ENCODE measurements around the gene EFCC1. TPM values are rescaled to one million over a fixed set of nuclear protein-coding genes. Genes with fewer than 3 reads are reported as not detected.

Gene EFCC1
- total RNA-seq, 1 donor from 2014 or later: under 0.01 TPM

DNA sequence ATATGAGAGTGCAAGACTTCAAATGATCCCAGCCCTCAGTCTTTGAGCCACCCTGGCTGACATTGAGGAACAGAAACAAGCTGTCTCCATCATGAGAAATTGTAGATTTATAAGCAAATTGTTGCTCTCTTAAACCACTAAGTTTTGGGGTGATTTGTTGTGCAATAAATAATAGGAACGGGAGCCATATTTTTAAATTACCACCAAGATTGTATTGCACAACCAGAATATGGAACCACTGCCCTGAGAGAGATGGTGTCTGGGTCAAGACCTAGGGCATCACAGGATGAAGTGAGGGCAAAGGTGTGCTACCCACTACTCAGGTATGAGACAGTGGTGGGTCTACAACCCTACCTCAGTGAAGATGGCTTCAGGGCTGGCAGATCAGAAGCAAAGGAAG lies 4.9 kb upstream of the EFCC1 start:
- H3K4me3 ChIP-seq (ENCODE audit: low read depth, low read length): no peak overlapping the region
- TF ChIP-seq, protein P1, sequence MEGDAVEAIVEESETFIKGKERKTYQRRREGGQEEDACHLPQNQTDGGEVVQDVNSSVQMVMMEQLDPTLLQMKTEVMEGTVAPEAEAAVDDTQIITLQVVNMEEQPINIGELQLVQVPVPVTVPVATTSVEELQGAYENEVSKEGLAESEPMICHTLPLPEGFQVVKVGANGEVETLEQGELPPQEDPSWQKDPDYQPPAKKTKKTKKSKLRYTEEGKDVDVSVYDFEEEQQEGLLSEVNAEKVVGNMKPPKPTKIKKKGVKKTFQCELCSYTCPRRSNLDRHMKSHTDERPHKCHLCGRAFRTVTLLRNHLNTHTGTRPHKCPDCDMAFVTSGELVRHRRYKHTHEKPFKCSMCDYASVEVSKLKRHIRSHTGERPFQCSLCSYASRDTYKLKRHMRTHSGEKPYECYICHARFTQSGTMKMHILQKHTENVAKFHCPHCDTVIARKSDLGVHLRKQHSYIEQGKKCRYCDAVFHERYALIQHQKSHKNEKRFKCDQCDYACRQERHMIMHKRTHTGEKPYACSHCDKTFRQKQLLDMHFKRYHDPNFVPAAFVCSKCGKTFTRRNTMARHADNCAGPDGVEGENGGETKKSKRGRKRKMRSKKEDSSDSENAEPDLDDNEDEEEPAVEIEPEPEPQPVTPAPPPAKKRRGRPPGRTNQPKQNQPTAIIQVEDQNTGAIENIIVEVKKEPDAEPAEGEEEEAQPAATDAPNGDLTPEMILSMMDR (IDR thresholded peaks at IDR 0.05; ENCODE audit: insufficient read depth, low read length, severe bottlenecking): no peak
- no peak for FAIRE-seq
- peaks cover 8% of the 10 kb centered on the region for H3K27me3 ChIP-seq (ENCODE audit: control insufficient read depth, insufficient read depth, low read length)
- no peaks in the 10 kb centered on the region for H3K36me3 ChIP-seq (ENCODE audit: control insufficient read depth, insufficient read depth, low read length)
- DNase-seq (ENCODE audit: low read depth): no peak

DNA sequence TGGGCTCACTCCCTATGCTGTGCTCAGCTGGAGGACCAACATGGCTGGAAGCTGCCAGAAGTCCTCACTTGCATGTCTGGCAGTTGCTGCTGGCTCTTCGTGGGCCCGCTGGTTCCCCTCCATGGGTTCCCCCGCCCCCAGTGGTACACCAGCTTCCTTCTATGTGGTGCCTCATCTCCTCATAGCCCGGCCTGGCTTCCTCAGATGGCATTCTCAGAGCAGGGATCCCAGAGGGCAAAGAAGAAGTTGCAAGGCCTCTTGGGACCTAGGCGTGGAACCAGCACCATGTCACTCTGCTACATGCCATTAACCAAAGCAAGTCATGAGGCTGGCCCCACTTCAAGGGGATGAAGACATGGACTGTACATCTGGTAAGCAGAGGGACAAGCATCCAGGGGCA lies 4.4 kb upstream of the EFCC1 start:
- TF ChIP-seq, protein P1 (IDR thresholded peaks at IDR 0.05; ENCODE audit: insufficient read depth, low read length, severe bottlenecking): no peak
- DNase-seq (ENCODE audit: low read depth): no peak
- FAIRE-seq: no peak
- Histone ChIP-seq H3K27me3 (ENCODE audit: control insufficient read depth, insufficient read depth, low read length) (peaks cover 11% of the 10 kb centered on the region), H3K4me3 (ENCODE audit: low read depth, low read length) (no peak overlapping the region), H3K36me3 (ENCODE audit: control insufficient read depth, insufficient read depth, low read length) (no peaks in the 10 kb centered on the region)

DNA sequence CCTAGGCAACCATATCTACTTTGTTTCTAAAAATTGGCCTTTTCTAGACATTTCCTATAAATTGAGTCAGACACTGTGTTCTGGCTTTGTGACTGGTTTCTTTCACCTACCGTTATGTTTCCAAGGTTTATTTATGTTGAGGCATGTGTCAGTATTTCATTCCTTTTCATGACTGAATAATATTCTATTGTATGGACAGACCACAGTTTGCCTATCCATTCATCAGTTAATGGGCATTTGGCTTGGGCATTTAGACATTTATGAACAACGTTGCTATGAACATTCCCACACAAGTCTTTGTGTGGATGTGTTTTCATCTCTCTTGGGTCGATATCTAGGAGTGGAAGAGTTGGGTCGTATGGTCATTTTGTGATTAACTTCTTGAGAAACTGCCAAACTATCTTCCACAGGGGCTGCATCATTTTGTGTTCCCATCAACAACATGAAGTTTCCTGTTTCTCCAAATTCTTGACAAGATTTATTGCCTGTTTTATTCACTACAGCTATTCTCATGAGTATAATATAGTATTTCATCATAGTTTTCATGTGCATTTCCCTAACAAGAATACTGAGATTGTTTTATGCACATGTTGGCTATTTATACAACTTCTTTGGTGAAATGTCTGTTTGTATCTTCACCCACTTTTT lies 3.5 kb upstream of the EFCC1 start:
- TF ChIP-seq, protein P1 (IDR thresholded peaks at IDR 0.05; ENCODE audit: insufficient read depth, low read length, severe bottlenecking): no peak
- Histone ChIP-seq H3K27me3 (ENCODE audit: control insufficient read depth, insufficient read depth, low read length) (peaks cover 17% of the 10 kb centered on the region), H3K4me3 (ENCODE audit: low read depth, low read length) (no peak overlapping the region), H3K36me3 (ENCODE audit: control insufficient read depth, insufficient read depth, low read length) (no peaks in the 10 kb centered on the region)
- FAIRE-seq: no peak
- no peak for DNase-seq (ENCODE audit: low read depth)

DNA sequence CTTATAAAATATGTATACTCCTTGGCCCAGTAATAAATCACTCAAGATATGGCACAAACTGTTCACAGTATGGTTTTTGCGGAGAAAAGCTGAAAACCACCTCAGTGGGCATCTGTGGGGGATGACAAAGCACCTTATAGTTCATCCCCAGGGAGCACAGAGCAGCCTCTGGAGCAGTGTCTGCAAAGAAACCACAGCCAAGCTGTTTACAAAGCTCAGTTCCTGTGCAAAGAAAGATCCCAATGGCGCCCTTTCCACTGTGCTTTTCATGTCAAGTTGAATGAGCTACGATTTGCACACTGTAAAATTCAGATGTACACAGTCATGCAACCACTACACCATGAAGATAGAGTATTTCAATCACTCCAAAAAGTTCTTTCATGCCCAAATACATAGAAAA lies 2.5 kb upstream of the EFCC1 start:
- FAIRE-seq (no peak), DNase-seq (ENCODE audit: low read depth) (no peak)
- peaks cover 26% of the 10 kb centered on the region for H3K27me3 ChIP-seq (ENCODE audit: control insufficient read depth, insufficient read depth, low read length)
- H3K36me3 ChIP-seq (ENCODE audit: control insufficient read depth, insufficient read depth, low read length): no peaks in the 10 kb centered on the region
- no peak overlapping the region for H3K4me3 ChIP-seq (ENCODE audit: low read depth, low read length)
- TF ChIP-seq, protein P1 (IDR thresholded peaks at IDR 0.05; ENCODE audit: insufficient read depth, low read length, severe bottlenecking): no peak

DNA sequence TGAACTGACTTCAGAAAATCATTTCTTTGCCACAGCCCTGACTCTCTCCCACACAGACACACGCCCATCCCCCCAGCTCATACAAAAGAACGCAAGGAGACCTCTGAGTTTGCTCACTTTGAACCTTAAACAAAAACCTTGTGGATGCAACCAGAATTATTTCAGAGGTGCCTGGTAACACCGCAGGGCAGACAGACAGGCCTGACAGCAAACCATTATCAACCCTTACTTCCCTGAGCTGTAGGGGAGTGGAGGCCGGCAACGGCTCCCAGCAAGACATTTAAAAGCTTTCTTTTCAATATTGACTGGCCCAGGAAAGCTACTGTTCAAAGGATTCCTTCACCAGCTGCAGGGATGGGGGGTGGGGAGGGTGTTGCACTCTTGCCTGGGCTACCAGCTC lies 2.0 kb upstream of the EFCC1 start:
- H3K4me3 ChIP-seq (ENCODE audit: low read depth, low read length): no peak overlapping the region
- TF ChIP-seq, protein P1 (IDR thresholded peaks at IDR 0.05; ENCODE audit: insufficient read depth, low read length, severe bottlenecking): no peak
- DNase-seq (ENCODE audit: low read depth): no peak
- no peaks in the 10 kb centered on the region for H3K36me3 ChIP-seq (ENCODE audit: control insufficient read depth, insufficient read depth, low read length)
- peaks cover 27% of the 10 kb centered on the region for H3K27me3 ChIP-seq (ENCODE audit: control insufficient read depth, insufficient read depth, low read length)
- no peak for FAIRE-seq

DNA sequence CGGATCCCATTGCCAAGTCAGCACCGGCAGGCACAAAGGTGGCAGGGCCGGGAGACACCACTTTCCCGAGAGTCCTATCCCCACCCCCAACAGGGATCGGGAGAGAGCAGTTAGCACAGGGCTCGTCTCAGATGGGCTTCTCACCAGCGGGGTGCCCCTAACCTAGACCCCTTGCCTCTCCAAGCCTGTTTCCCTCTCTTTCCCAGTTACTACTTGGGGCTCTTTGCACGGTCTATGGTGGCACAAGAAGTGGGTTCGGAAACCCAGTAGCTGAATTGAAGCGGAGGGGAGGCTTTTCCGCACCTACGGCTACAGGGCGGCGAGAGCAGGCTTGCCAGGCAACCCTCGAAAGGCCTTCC lies 383 bp upstream of the EFCC1 start:
- H3K4me3 ChIP-seq (ENCODE audit: low read depth, low read length): no peak overlapping the region
- TF ChIP-seq, protein P1 (IDR thresholded peaks at IDR 0.05; ENCODE audit: insufficient read depth, low read length, severe bottlenecking): no peak
- FAIRE-seq: no peak

More for the DNA sequence above, 383 bp upstream of the EFCC1 start:
- peaks cover 27% of the 10 kb centered on the region for H3K27me3 ChIP-seq (ENCODE audit: control insufficient read depth, insufficient read depth, low read length)
- no peaks in the 10 kb centered on the region for H3K36me3 ChIP-seq (ENCODE audit: control insufficient read depth, insufficient read depth, low read length)
- DNase-seq (ENCODE audit: low read depth): no peak
